ENCODE data around the gene ATP5F1E. TPM values are rescaled to one million over a fixed set of nuclear protein-coding genes. Genes with fewer than 3 reads are reported as not detected.
"Not testable (repeated sequence)": the region's sequence is repeated elsewhere in the genome, so short reads cannot be mapped to it uniquely, and the experiment has no call there.

Gene ATP5F1E
- polyA plus RNA-seq, 3 donors: 155 to 257 (median 174) TPM

DNA sequence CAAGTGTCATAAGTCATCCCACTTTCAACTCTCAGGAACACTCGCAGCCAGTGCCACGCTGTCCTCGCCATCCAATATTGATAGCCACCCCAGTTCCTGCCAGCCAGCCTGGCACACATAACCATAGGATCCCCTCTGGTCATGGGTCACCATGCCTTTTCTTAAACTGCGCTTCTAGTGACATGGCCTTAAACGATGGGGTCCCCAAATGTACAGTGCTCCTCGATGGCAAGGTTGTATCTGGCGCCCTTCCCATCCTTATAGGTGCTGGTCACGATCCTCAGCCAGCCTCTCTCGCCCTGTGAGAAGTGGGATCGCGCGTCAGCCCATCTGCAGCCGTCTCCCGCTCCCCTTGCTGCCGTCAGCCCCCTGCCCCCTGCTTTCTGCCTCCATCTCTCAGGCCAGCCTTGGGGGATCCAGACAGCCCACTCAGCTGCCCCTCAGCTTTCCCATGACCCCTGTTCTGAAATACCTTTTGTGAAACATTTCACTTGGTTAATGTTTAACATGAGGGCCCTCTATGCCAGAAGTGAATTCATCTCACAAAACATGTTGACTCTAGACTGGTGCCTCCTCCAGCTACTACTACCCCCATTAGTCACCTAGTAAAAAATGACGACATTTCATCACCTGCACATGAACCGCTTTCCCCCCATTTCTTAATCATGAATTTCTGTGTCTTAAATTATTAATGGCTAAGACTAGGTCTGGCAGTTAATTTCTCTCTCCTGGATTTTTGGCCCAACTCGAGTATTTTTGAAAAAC lies 36.5 kb downstream of the ATP5F1E start:
- DNase-seq: peak; percentile 49

DNA sequence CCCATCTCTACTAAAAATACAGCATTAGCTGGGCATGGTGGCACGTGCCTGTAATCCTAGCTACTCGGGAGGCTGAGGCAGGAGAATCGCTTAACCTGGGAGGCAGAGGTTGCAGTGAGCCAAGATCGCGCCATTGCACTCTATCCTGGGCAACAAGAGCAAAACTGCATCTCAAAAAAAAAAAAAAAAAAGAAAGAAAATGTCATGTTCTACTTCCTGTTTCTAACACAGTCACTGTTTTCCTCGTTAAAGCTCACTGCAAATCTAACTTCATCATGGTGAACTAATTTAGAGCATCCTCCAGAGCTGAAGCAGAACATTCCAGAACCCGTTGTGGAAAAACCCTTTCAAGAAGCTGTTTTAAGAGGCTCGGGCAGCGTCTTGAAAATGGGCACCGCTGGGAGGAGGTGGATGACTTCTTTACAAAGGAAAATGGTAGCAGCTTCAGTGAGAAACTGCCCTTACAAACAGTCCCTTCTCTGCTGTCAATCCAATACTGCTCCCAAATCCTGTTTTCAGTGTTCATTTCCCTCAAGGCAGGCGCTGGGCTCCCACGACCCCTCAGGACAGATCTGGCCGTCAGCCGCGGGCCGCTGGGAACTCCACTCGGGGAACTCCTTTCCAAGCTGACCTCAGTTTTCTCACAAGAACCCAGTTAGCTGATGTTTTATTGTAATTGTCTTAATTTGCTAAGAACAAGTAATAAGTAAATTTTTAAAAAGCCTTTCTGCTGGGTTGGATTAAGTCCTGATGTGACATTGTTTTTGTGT lies 37.6 kb downstream of the ATP5F1E start:
- DNase-seq: no peak

DNA sequence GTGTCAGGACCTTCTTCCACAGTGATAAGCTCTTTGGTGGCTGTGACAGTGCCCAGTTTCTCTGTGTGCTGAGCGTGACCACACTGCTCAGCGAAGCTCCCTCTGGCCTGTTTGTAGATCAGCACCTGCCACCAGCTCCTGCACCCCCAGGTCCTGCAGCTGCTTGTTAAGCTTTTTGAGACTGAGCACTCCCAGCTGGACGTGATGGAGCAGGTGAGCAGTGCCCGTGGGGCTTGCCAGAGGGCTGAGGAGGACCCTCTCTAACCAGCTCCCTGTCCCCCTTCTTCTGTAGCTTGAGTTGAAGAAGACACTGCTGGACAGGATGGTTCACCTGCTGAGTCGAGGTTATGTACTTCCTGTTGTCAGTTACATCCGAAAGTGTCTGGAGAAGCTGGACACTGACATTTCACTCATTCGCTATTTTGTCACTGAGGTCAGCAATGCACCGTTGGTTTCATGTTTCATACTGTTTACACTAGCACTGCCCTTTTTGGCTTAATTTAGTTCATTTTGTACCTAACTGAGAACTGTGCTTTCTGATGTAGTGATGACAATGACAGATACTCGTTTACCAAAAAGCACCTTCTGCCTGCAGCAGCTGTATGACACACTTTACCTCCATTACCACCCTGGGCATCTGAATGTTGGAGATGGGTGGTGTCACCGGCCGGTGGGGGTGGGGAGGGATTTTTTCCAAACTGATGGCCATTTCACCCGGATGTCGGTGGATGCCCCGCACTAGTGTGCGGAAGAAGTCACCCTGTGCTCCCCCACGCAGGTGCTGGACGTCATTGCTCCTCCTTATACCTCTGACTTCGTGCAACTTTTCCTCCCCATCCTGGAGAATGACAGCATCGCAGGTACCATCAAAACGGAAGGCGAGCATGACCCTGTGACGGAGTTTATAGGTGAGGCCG lies 38.5 kb downstream of the ATP5F1E start:
- DNase-seq: no peak

DNA sequence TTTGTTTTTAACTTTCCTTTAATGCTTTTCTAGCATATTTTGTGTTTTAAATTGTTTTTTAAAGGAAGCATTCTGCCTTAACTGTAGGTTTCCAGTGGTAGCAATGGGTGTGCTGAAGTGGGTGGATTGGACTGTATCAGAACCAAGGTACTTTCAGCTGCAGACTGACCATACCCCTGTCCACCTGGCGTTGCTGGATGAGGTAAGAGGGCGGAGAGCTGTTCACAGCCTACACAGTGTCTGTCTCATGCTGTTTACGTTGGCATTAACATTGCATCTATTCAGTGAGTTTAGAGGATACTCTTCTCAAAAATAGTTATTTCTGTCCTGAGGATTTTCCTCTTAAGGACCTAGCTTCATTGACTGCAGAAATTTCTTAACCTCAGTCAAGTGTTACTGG lies 39.2 kb downstream of the ATP5F1E start:
- no peak for DNase-seq

DNA sequence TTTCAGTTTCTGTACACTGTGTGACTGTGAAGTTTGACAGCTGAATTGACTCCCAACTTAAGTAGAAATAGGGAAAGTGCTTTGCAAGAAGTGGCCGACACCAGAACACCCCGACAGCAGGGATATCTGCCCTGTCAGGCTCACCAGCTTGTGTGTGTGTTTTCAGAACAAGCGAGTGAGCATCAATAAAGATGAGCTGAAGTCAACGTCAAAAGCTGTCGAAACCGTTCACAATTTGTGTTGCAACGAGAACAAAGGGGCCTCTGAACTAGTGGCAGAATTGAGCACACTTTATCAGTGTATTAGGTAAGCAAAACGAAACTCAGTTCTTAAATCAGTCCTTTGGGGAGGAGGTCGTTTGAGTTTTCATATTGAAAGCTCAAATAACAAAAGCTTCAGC lies 40.4 kb downstream of the ATP5F1E start:
- no peak for DNase-seq

DNA sequence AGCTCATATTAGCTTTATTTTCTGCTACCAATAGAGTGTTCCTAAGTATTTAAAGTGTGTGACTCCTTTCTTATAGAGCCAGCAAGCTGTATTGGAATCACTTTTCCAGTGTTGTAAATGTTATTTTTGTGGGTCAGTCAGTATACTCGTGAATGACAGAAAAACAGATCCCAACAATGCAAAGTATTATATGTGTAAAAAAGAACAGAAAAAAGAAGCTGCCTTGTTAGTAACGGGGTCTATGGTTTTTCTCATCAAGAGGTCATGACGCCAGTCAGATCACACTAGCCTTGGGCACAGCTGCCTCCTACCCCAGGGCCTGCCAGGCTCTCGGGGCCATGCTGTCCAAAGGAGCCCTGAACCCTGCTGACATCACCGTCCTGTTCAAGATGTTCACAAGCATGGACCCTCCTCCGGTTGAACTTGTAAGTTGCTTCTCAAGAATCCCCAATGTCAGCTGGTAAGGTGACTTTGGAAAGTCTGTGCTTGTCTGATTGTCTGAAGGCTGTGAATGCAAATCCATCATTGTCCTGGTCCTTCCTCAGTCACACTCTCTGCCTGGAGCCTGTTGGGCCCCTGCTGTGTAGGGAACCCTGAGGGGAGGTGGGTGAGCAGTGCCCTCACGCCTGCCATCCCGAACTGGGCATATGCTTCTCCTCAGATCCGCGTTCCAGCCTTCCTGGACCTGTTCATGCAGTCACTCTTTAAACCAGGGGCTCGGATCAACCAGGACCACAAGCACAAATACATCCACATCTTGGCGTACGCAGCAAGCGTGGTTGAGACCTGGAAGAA lies 41.3 kb downstream of the ATP5F1E start:
- DNase-seq: no peak

DNA sequence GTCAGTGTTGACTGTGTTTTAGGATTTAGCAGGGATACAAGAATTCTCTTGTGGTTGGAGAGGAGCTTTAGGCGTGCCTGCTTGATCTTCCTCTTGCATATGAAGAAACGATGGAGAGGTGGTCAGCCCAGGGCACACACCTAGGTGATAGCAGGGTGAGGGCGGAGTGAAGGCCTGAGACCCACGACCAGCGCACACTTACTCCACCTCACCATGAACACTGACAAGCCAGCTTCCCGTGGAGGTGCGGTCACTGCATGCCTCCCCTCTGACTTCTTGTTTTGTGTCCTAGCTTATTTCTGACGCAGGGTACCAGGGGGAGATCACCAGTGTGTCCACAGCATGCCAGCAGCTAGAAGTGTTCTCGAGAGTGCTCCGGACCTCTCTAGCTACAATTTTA lies 42.9 kb downstream of the ATP5F1E start:
- no peak for DNase-seq

DNA sequence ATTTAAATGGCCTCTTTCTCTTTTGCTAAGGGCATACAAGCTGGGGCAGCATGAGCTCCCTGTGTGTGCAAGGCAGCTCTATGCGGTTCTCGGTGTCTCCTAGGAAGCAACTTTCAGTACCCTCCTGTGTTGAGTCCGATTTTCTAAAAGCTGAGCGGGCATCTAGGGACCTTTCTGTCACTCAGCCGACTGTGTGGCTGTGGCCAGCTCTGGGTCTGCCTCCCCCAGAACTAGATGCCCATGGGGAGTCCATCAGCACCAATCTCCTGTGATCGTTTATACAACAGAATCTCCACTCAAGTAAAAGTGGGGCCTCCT lies 43.6 kb downstream of the ATP5F1E start:
- DNase-seq: no peak

DNA sequence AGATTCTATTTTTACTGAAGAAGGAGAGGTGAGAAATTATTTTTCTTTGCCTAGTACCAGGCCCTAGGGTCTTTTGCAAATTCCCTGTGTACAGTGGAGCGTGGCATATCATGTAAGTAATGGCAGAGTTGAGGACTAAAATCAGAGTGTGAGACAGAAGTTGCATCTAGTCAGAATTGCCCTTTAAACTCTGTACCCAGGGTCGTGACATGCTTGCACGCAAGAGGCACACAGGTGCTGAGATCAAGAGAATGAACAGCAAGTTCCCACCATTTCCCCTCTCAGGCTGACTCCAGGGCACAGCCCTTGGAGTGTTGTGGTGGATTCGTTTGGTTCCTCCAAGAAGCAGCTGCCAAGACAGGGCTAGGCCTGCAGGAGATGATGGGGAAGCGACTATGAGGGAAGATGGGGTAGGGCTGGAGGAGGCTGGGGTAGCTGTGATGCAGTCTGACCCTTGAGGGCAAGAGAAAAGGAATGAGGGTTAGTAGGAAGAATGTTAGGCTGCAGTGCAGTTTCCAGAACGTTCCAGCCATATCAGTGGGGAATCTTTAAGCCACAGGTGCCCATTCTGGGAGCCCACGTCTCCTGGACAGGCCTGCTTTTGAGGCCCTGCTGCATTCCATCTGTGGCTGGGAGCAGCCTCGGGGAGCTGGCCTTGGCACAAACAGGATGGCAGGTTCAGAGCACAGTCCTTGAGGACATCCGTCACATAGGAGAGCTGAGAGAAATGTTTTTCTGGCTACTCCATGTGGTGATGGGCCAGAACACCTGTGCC lies 44.2 kb downstream of the ATP5F1E start:
- no peak for DNase-seq

DNA sequence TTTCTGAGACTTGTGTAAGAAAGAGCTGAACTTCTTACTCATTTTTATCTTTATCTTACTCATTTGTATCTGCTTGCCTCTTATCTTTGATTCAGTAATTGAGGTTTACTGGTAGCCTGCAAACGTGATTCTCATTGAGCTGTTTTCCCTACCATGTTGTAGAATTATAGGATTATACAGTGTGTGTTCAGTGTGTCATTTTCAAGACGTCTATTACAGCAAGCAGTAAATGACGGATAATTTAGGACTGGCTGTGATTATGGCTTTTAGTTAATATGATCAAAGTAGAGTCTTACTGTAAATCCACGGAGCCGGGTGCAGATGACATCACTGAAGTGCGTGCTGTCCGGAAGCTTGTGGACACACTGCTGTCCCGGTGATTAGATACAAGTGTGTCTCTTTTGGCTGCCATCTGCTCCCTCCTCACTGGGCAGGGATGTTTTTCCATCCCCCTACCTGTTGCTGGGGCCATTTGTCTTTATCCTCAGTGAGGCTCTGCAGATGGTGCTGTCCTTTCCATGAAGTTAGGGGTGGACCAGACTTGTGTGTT lies 45.1 kb downstream of the ATP5F1E start:
- DNase-seq: no peak

DNA sequence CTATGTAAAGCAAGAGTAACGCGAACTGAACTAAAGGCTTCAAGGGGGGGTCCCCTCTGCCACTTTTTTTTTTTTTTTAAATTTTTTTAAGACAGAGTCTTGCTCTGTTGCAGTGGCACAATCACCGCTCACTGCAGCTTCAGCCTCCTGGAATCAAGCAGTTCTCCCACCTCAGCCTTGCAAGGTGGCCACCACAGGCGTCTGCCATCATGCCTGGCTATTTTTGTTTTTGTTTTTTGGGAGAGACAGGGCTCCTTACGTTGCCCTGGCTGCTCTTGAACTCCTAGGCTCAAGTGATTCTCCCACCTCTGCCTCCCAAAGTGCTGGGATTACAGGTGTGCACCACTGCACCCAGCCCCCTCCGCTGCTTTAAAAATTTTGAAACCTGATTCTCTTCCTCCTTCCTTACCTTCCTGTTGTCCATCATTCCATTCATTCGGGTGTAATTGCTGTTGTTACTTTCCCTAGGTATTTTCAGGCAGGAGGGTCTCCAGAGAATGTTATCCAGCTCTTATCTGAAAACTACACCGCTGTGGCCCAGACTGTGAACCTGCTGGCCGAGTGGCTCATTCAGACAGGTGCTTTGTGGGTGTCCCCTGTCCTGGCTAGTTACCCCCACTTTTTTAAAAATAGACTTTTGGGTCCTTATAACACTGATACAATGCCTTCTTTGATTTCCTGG lies 45.7 kb downstream of the ATP5F1E start:
- no peak for DNase-seq

DNA sequence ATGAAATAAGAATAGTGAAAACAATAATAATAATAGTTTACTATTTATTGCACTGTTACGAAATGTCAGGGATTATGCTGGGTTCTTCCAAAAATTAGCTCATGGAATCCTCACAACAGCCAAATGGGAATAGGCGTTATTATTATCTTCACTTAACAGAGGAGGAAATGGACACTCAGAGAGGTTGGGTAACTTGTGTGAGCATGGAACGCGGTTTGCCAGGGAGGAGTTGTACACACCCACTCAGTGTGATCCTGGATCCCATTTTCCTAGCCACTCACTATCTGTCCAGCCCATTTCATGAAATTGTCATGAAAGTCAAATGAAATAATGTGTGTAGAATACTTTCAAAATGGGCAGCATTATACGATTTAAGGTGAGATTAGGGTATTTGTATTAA lies 46.5 kb downstream of the ATP5F1E start:
- DNase-seq: no peak

DNA sequence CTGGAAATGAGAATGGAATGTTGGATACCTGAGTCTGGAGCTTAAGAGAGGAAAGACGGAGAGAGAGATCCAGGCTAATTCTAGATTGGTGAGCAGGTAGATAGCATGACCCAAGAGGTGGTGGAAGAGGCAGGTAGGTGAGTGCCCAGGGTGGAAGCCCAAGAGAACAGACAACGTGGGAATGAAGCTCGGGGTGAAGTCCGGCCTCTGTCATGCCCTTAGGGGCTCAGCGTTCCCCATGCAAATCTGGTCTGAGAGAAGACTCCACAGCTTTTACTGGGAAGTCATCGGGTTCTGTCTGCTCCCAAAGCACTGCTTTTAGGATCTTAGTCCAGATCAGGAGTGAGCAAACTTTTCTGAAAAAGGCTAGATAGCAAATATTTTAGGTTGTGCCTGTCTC lies 47.4 kb downstream of the ATP5F1E start:
- DNase-seq: no peak

DNA sequence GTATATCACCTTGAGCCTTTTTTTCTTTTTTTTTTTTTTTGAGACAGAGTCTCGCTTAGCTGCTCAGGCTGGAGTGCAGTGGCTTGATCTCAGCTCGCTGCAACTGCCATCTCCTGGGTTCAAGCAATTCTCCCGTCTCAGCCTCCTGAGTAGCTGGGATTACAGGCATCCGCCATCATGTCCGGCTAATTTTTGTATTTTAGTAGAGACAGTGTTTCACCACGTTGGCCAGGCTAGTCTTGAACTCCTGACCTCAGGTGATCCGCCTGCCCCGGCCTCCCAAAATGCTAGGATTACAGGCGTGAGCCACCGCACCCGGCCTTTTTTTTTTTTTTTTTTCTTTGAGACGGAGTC lies 49.0 kb downstream of the ATP5F1E start:
- DNase-seq: not testable (repeated sequence)

DNA sequence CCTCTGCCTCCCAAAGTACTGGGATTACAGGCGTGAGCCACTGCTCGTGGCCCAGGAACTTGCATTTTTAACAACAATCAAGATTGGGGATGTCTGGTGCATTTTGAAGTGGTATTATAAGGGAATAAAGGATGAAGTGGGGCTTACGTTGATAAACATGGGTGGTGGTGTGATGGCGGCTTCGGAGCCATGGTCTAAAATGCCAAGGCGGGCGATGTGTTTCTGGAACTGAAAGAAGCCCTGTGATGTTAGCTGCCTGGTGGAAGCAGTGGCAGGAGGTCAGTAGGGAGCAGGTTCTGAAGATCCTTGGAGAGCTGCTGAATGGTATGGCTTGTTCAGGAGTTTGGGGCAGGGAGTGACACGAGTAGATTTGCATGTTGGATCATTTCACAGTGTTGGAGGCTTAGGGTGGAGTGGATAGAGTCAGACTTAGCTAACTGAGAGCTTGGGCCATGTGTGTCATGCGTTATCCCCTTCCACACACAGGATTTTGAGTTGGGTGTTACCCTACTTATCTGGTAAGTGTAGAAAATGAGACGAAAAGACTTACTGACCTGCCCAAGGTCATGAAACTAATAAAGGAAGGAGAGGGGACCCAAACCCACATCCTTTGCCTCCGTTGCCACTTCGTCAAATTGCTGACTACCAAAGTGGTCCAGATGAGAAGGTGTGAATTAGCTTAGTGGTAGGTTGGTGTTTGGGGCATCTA lies 49.6 kb downstream of the ATP5F1E start:
- no peak for DNase-seq

DNA sequence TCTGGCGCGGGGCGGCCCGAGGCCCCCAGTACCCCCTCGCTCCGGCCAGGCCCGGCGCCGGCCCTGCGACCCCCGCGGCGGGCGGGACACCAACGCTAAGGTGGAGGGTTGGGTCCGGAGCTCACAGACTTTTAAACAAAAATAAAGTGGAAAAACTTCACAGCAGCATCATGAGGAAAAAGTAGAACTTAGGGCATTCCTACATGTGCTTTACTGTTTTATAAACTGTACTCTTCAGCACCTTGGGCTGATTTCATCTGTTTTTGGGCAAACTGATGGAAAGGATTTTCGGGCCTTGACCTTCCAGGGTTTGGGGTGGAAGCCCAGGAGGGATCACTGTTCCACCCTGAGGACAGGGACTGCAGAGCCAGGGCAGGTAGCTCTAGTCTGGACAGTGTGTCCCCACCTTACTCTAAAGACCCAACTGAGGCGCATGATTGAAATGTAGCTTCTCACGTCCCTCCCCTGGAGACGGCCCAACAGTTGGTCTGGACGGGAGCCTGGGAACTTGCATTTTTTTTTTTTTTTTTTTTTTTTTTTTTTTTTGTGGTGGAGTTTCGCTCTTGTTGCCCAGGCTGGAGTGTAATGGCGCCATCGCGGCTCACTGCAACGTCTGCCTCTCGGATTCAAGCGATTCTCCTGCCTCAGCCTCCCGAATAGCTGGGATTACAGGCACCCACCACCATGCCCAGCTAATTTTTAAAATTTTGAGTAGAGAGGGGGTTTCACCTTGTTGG lies 50.3 kb downstream of the ATP5F1E start:
- DNase-seq: peak; percentile 31

DNA sequence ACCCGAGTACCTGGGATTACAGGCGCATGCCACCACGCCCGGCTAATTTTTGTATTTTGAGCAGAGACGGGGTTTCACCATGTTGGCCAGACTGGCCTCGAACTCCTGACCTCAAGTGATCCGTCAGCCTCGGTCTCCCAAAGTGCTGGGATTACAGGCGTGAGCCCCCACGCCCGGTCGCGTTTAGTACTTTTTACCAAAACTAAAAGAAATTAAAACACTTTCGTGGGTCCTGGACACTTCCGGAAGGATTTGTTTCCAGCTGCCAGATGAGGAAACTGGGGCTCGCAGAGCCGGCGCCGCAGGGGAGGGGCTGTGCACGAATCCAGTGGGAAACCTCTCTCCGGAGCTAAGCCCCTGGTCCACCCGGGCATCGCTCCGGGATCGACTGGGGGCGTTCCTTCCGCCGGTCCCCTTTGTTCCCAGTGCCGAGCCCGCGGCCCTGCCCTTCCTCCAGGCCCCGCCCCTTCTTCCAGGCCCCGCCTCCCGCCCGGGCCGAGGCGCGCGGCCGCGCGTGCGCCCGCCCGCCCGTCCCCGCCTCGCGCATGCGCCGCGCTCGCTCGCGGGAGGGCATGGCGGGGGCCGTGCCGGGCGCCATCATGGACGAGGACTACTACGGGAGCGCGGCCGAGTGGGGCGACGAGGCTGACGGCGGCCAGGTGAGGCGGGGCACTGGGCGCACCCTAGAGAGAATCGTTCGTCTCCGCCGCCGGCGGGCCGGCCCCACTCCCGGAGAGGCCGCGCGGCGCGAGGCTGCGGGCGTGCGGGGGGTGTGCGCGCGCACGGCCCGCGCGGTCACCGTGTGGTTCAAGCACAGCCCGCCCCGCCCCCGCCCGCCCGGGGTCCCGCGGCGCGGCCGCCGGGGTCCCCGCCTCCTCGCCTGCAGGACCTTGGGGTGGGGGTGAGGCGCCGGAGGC lies 51.2 kb downstream of the ATP5F1E start, which contains the start of gene NELFCD:
Gene NELFCD (plus strand): TSS at position 546 of the 917 bp plus-strand sequence. CDS start 54 bp downstream, at position 600.
- peak; percentile 85 for DNase-seq
